ENCODE results near the gene SH3BGRL2. TPM values are rescaled to one million over a fixed set of nuclear protein-coding genes. Genes with fewer than 3 reads are reported as not detected.
"Not testable (repeated sequence)": the region's sequence is repeated elsewhere in the genome, so short reads cannot be mapped to it uniquely, and the experiment has no call there.

Gene SH3BGRL2
- total and polyA plus RNA-seq, 9 donors, result 6.3 to 9.5 (median 8.2) TPM

- Histone ChIP-seq H3K4me3 (ENCODE audit: low read length) (no peak overlapping the region), H3K36me3 (ENCODE audit: control insufficient read depth, insufficient read depth, low read length) (no peaks in the 10 kb centered on the region), H3K27me3 (ENCODE audit: control insufficient read depth, insufficient read depth, low read length) (no peaks in the 10 kb centered on the region), H3K9me3 (replicated peaks; ENCODE audit: control insufficient read depth, low read depth, low read length) (no peaks in the 10 kb centered on the region), H3K4me1 (ENCODE audit: control insufficient read depth, insufficient read depth, low read length) (no peaks in the 10 kb centered on the region), H3K27ac (ENCODE audit: low read length) (no peak overlapping the region)
- 75% methylated on average over 4 of the region's 6 CpGs for WGBS (ENCODE audit: insufficient coverage)
- DNase-seq, result peak; percentile 12
These were observed 88.3 kb downstream of the SH3BGRL2 start for GRCh38 chr6:79719248-79719960.

DNA sequence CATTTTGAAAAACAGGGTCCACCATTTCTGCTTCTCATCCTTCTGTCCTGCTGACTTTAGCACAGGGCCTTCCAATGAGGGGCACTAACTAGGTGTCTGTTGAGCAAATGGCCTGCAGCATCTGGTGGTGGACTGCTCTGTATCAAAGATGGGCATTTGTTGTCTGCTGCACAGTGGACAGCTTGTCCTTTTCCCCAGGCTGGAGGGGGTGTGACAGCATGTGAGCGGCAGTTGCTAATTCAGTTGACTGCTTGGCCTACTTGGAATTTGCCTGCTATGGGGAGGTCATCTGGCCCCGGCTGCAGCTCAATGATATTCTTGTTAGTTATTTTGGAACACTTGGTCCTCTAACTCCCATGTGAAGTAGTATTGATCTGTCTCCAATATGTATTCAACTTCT is 93.7 kb downstream of the SH3BGRL2 start:
- H3K4me1 ChIP-seq (ENCODE audit: control insufficient read depth, insufficient read depth, low read length), result no peaks in the 10 kb centered on the region
- no peaks in the 10 kb centered on the region for H3K9me3 ChIP-seq (replicated peaks; ENCODE audit: control insufficient read depth, low read depth, low read length)
- no peak for DNase-seq
- no peak overlapping the region for H3K4me3 ChIP-seq (ENCODE audit: low read length)
- H3K36me3 ChIP-seq (ENCODE audit: control insufficient read depth, insufficient read depth, low read length), result no peaks in the 10 kb centered on the region
- no peak overlapping the region for H3K27ac ChIP-seq (ENCODE audit: low read length)
- H3K27me3 ChIP-seq (ENCODE audit: control insufficient read depth, insufficient read depth, low read length), result no peaks in the 10 kb centered on the region
- no CpG with 5 or more reads among the region's 2 CpGs for WGBS (ENCODE audit: insufficient coverage)

DNA sequence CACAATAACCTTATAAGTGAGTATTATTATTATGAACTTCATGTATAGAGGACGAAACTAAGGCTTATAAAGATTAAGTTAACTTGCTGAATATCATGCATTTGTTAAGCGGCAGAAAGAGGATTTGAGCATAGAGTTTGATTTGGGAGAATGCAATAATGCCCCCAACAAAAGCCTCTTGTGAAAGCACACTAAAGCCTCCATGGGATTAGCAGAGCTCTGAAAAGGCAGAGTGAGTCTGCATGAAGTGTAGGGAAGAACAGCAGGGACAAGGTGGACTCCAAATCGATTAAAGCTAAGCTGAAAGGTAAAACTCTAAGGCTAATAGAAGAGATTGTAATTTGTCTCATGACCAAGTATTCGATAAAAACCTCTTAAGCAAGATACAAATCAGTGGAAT is 100.3 kb downstream of the SH3BGRL2 start:
- Histone ChIP-seq H3K27me3 (ENCODE audit: control insufficient read depth, insufficient read depth, low read length) (no peaks in the 10 kb centered on the region), H3K4me1 (ENCODE audit: control insufficient read depth, insufficient read depth, low read length) (no peaks in the 10 kb centered on the region), H3K36me3 (ENCODE audit: control insufficient read depth, insufficient read depth, low read length) (no peaks in the 10 kb centered on the region), H3K4me3 (ENCODE audit: low read length) (no peak overlapping the region), H3K27ac (ENCODE audit: low read length) (no peak overlapping the region), H3K9me3 (replicated peaks; ENCODE audit: control insufficient read depth, low read depth, low read length) (no peaks in the 10 kb centered on the region)
- no peak for DNase-seq
- 63% methylated on average over 1 of the region's 4 CpGs for WGBS (ENCODE audit: insufficient coverage)

GRCh38 chr6:79733388-79733787 is 102.3 kb downstream of the SH3BGRL2 start:
- DNase-seq, result no peak
- Histone ChIP-seq H3K27ac (ENCODE audit: low read length) (no peak overlapping the region), H3K27me3 (ENCODE audit: control insufficient read depth, insufficient read depth, low read length) (no peaks in the 10 kb centered on the region), H3K9me3 (replicated peaks; ENCODE audit: control insufficient read depth, low read depth, low read length) (no peaks in the 10 kb centered on the region), H3K36me3 (ENCODE audit: control insufficient read depth, insufficient read depth, low read length) (no peaks in the 10 kb centered on the region), H3K4me3 (ENCODE audit: low read length) (no peak overlapping the region), H3K4me1 (ENCODE audit: control insufficient read depth, insufficient read depth, low read length) (no peaks in the 10 kb centered on the region)
- WGBS (ENCODE audit: insufficient coverage), result no CpG with 5 or more reads among the region's 4 CpGs

- no peak for DNase-seq
- Histone ChIP-seq H3K4me3 (ENCODE audit: low read length) (no peak overlapping the region), H3K27ac (ENCODE audit: low read length) (no peak overlapping the region), H3K4me1 (ENCODE audit: control insufficient read depth, insufficient read depth, low read length) (no peaks in the 10 kb centered on the region), H3K27me3 (ENCODE audit: control insufficient read depth, insufficient read depth, low read length) (no peaks in the 10 kb centered on the region), H3K36me3 (ENCODE audit: control insufficient read depth, insufficient read depth, low read length) (no peaks in the 10 kb centered on the region), H3K9me3 (replicated peaks; ENCODE audit: control insufficient read depth, low read depth, low read length) (no peaks in the 10 kb centered on the region)
- WGBS (ENCODE audit: insufficient coverage), result 94% methylated on average over 3 of the region's 8 CpGs
These were observed 103.2 kb downstream of the SH3BGRL2 start for GRCh38 chr6:79734374-79734773.

DNA sequence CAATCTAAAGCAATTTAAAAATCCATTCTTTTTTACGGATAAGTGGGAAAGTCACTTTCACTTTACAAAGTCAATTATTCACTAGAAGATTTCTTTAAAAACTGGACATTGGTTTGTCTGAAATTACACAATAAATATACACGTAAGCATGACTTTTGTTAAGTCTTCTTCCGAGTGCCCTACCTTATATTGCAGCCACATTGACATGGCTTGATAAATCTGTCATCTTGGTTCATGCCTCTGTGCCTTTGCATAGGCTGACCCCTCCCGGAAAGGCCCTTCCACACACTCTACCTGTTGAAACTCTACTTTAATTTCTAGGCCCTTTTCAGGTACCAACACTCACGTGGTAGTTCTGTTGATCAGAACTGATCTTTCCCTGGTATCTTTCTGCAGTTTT is 104.1 kb downstream of the SH3BGRL2 start:
- H3K27me3 ChIP-seq (ENCODE audit: control insufficient read depth, insufficient read depth, low read length), result no peaks in the 10 kb centered on the region
- H3K27ac ChIP-seq (ENCODE audit: low read length), result no peak overlapping the region
- DNase-seq, result no peak
- H3K4me1 ChIP-seq (ENCODE audit: control insufficient read depth, insufficient read depth, low read length), result no peaks in the 10 kb centered on the region
- H3K36me3 ChIP-seq (ENCODE audit: control insufficient read depth, insufficient read depth, low read length), result no peaks in the 10 kb centered on the region
- H3K9me3 ChIP-seq (replicated peaks; ENCODE audit: control insufficient read depth, low read depth, low read length), result no peaks in the 10 kb centered on the region
- WGBS (ENCODE audit: insufficient coverage), result 85% methylated on average over 3 of the region's 5 CpGs
- no peak overlapping the region for H3K4me3 ChIP-seq (ENCODE audit: low read length)

DNA sequence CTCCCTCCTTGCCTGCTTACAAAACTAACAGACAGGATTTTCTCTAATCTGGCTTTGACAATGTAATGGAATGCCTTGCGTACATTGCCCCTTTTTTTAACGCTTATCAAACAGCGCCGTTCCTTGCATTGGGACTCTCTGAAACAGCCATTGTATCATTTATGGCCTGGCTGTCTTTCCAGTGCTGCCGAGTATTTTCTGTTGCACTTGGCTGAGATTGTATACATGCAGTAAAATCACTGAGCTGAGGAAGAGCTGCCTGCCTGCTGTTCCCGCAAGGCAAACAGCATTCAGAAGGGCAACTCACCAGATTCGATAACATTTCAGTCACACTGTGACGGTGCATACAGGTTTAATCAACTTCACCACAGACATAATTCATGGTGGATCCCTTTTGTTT is 106.0 kb downstream of the SH3BGRL2 start:
- WGBS (ENCODE audit: insufficient coverage), result 42% methylated on average over 8 of the region's 8 CpGs
- peak; percentile 37 for DNase-seq
- no peaks in the 10 kb centered on the region for H3K4me1 ChIP-seq (ENCODE audit: control insufficient read depth, insufficient read depth, low read length)
- H3K27me3 ChIP-seq (ENCODE audit: control insufficient read depth, insufficient read depth, low read length), result no peaks in the 10 kb centered on the region
- no peaks in the 10 kb centered on the region for H3K9me3 ChIP-seq (replicated peaks; ENCODE audit: control insufficient read depth, low read depth, low read length)
- no peak overlapping the region for H3K27ac ChIP-seq (ENCODE audit: low read length)
- H3K36me3 ChIP-seq (ENCODE audit: control insufficient read depth, insufficient read depth, low read length), result no peaks in the 10 kb centered on the region
- H3K4me3 ChIP-seq (ENCODE audit: low read length), result no peak overlapping the region

GRCh38 chr6:79742030-79742429 is 110.9 kb downstream of the SH3BGRL2 start:
- DNase-seq, result no peak
- Histone ChIP-seq H3K27ac (ENCODE audit: low read length) (no peak overlapping the region), H3K4me3 (ENCODE audit: low read length) (no peak overlapping the region), H3K9me3 (replicated peaks; ENCODE audit: control insufficient read depth, low read depth, low read length) (no peaks in the 10 kb centered on the region), H3K27me3 (ENCODE audit: control insufficient read depth, insufficient read depth, low read length) (no peaks in the 10 kb centered on the region), H3K36me3 (ENCODE audit: control insufficient read depth, insufficient read depth, low read length) (no peaks in the 10 kb centered on the region), H3K4me1 (ENCODE audit: control insufficient read depth, insufficient read depth, low read length) (no peaks in the 10 kb centered on the region)
- WGBS (ENCODE audit: insufficient coverage), result no CpG with 5 or more reads among the region's 2 CpGs

DNA sequence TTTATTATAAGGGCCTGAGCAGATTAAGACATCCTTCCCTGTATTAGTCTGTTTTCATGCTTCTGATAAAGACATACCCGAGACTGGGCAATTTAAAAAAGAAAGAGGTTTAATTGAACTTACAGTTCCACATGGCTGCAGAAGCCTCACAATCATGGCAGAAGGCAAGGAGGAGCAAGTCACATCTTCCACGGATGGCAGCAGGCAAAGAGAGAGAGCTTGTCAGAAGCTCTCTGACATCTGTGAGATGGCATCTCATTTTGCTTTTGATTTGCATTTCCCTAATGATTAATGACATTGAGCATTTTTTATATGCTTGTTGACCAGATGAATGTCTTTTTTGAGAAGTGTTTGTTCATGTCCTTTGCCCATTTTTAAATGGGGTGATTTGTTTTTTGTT is 114.2 kb downstream of the SH3BGRL2 start:
- DNase-seq; H3K4me3 ChIP-seq (ENCODE audit: low read length); H3K27ac ChIP-seq (ENCODE audit: low read length); H3K9me3 ChIP-seq (replicated peaks; ENCODE audit: control insufficient read depth, low read depth, low read length); H3K36me3 ChIP-seq (ENCODE audit: control insufficient read depth, insufficient read depth, low read length); H3K4me1 ChIP-seq (ENCODE audit: control insufficient read depth, insufficient read depth, low read length); H3K27me3 ChIP-seq (ENCODE audit: control insufficient read depth, insufficient read depth, low read length): not testable (repeated sequence)
- WGBS (ENCODE audit: insufficient coverage), result 73% methylated on average over 1 of the region's 2 CpGs

- no CpG with 5 or more reads among the region's 3 CpGs for WGBS (ENCODE audit: insufficient coverage)
- H3K4me1 ChIP-seq (ENCODE audit: control insufficient read depth, insufficient read depth, low read length); H3K36me3 ChIP-seq (ENCODE audit: control insufficient read depth, insufficient read depth, low read length); H3K4me3 ChIP-seq (ENCODE audit: low read length); H3K9me3 ChIP-seq (replicated peaks; ENCODE audit: control insufficient read depth, low read depth, low read length); DNase-seq; H3K27me3 ChIP-seq (ENCODE audit: control insufficient read depth, insufficient read depth, low read length); H3K27ac ChIP-seq (ENCODE audit: low read length): not testable (repeated sequence)
These were observed 115.2 kb downstream of the SH3BGRL2 start for GRCh38 chr6:79746325-79746724.

DNA sequence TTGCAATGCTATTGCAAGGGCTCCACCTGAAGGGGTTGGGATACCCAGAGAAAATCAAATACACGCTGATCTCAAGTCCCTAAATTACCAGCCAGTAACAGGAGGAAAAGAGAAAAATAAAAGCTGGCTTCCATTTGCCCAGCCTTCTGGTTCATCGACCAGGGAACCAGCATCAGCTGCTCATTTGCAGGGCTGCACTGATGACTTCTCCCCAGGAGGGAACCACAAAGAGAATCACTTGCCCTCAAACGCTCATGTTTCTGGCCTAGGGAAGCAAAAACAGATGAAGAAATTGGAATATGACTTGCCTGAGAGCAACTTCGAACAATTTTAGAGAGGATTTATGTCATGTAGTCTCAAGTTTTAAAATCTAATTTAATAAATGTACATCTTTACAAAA is 119.7 kb downstream of the SH3BGRL2 start:
- Histone ChIP-seq H3K4me1 (ENCODE audit: control insufficient read depth, insufficient read depth, low read length) (peaks cover 3% of the 10 kb centered on the region), H3K27ac (ENCODE audit: low read length) (no peak overlapping the region), H3K9me3 (replicated peaks; ENCODE audit: control insufficient read depth, low read depth, low read length) (no peaks in the 10 kb centered on the region), H3K27me3 (ENCODE audit: control insufficient read depth, insufficient read depth, low read length) (no peaks in the 10 kb centered on the region), H3K36me3 (ENCODE audit: control insufficient read depth, insufficient read depth, low read length) (no peaks in the 10 kb centered on the region), H3K4me3 (ENCODE audit: low read length) (no peak overlapping the region)
- DNase-seq, result no peak
- 0% methylated on average over 1 of the region's 4 CpGs for WGBS (ENCODE audit: insufficient coverage)

Data from muscle of leg (tissue), 11 donors.